ENCODE data around the gene PPM1H.
"Not testable (repeated sequence)": the region's sequence is repeated elsewhere in the genome, so short reads cannot be mapped to it uniquely, and the experiment has no call there.

PPM1H gene

DNA sequence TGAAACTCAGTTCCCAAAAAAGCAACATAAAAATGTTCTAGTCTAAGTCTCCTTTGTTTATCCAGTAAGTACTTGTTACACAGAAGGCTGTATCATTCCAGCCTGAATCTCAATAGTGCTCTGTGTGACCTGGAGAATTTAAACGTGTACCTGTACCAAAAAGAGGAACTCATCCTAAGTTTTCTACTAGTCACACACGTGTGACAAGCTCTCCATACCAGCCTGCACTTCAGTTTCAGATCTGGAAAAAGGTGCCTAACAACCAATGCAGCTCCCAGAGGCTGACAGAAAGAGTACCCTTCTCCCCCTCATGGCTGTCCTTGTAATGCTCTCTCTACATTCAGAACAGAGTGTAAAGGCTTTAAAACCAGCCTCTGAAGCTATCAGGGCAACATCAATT, 27.4 kb downstream of the PPM1H start:
- DNase-seq: no peak

DNA sequence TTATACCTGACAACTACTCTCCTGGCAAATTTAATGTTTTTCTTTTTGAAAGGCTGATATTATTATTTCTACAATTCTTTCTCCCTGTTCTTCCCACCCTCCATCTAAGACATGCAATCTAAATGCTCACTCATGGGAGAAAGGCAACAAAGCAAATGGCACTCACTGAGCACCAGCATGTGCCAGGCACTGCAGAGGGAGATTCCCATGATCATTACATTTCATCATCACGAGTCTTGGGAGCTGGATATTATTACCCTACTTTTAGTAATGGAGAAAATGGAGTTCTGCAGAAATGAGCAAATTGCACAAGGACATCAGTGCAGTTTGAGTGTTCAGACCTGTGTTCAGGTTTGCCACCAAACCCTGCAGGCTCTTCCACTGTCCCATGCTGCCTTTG, 27.9 kb downstream of the PPM1H start:
- no peak for DNase-seq

DNA sequence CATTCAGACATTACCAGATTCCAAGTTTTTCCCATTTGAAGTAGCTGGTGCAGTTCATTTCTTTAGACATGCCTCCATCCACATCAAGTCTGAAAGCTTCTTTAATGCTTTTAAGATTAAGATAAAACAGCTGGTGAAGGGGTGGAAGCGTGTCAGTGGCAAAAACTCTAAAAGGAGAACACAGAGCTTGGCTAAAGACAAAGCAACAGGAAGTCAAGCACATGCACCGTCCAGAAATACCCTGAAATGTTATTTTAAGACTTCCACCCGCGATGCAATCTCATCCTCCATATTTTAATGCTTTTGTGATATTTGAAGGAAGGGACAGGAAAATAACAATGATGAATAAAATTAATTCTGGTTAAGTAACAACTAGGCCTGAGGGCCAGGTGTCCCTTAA, 31.8 kb downstream of the PPM1H start:
- no peak for DNase-seq

GRCh38 chr12:62900686-62901272, 34.2 kb downstream of the PPM1H start:
- no peak for DNase-seq

DNA sequence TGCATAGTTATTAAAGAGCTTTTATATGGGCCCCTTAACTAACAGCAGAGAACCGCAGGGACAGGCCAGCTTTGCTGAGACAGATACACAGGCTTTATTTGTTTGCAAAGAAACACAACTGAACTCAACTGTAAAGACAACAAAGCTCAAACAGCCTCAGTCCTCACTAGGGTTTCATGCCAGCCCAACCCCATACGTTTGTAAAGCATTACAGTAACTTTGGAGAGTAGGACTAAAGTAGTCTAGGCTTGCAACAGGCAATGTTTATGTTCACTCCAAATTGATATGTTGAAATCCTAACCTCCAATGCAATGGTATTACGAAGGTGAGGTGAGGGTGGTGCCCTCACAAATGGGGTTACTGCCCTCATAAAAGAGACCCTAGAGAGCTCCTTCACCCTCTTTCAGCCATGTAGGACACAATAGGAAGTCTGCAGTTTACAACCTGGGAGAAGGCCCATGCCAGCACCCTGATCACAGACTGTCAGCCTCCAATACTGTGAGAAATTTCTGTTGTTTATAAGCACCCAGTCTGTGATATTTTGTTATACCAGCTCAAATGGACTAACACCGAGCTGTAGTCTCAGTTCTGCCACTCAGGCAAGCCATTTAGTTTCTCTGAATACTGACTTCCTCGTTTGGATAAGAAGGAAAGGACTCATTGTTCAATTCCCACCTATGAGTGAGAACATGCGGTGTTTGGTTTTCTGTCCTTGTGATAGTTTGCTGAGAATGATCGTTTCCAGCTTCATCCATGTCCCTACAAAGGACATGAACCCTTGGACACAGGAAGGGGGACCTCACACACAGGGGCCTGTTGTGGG, 35.2 kb downstream of the PPM1H start:
- DNase-seq: no peak

- no peak for DNase-seq
Observed at GRCh38 chr12:62898526-62898925, 36.4 kb downstream of the PPM1H start.

DNA sequence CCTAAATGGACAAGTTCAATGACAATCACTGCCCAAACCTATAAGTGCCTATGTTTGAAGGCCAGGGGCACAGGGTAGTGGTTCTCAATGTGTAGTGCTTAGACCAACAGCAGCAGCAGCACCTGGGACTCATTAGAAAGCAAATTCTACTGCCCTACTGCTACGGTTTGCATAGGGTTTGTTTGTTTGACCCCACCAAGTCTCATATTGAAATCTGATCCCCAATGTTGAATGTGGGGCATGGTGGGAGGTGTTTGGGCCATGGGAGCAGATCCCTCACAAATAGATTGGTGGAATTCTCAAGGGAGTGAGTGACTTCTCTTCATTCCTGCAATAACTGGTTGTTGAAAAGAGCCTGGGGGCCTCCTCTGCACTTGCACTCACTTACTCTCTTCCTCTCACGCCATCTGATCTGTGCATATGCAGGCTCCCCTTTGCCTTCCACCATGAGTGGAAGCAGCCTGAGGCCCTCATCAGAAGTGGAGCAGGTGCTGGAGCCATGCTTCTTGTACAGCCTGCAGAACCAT, 39.5 kb downstream of the PPM1H start:
- no peak for DNase-seq

DNA sequence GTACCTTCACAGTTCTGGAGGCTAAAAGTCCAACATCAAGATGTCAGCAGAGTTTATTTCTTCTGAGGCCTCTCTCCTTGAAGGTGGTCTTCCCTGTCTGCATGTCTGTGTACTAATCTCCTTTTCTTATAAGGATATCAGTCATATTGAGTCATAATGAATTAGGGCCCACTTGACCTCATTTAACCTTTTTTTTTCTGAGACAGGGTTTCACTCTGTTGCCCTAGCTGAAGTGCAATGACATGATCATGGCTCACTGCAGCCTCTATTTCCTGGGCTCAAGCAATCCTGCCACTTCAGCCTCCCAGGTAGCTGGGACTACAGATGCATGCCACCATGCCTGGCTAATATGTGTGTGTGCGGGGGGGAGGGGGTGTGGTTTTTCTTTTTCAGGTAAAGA, 41.7 kb downstream of the PPM1H start:
- no peak for DNase-seq

- no peak for DNase-seq
Observed at GRCh38 chr12:62891805-62892549, 43.0 kb downstream of the PPM1H start.

- DNase-seq: no peak
Observed at GRCh38 chr12:62888454-62889110, 46.4 kb downstream of the PPM1H start.

- no peak for DNase-seq
Observed at GRCh38 chr12:62886796-62887195, 48.2 kb downstream of the PPM1H start.

GRCh38 chr12:62885242-62885641, 49.7 kb downstream of the PPM1H start:
- DNase-seq: no peak

GRCh38 chr12:62884832-62885231, 50.1 kb downstream of the PPM1H start:
- DNase-seq: not testable (repeated sequence)

- DNase-seq: no peak
Observed at GRCh38 chr12:62882696-62883095, 52.3 kb downstream of the PPM1H start.

DNA sequence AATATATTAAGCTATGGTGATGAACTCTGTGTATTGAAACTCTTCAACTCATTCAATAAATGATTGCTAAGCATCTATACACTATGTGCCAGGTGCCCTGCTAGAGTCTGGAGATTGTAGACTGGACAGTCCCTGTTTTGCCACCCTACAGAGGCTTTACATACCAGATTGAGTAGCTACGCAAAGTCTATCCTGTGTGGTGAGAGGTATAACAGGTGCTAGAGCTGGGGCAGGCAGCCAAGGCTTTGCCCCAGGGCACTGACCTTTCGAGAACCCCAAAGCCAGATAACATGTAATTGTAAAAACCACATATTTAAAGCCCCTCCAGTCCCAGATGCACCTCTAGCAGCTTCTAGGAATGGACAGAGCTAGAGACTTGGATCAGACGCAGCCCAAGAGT, 52.8 kb downstream of the PPM1H start:
- no peak for DNase-seq

- DNase-seq: no peak
Observed at GRCh38 chr12:62879691-62880090, 55.3 kb downstream of the PPM1H start.

DNA sequence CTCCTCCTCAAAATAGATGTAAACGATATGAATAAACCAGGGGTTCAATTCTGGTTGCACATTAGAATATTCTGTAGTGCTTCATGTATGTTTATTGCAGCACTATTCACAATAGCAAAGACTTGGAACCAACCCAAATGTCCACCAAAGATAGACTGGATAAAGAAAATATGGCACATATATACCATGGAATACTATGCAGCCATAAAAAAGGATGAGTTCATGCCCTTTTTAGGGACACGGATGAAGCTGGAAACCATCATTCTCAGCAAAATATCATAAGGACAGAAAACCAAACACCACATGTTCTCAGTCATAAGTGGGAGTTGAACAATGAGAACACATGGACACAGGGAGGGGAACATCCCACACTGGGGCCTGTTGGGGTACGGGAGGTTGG, 55.7 kb downstream of the PPM1H start:
- DNase-seq: not testable (repeated sequence)

DNA sequence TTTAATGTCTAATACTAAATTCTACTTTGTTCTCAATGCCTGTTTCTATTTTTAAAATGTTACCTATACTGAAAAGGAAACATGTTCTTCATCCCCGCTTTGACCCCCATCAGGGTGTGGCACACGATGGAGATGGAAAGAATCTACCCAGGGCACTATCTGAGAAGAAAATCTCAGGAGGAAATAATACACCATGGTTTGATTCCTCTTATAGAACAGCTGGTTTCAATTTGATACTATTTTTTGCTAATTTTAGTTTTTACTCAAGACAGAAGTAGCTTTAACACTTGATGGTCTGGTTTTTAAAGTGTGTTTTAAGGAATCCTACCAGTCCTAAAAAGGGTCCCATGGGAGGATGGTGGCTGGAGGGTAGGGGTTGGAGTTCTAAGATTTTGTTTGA, 56.7 kb downstream of the PPM1H start:
- no peak for DNase-seq

DNA sequence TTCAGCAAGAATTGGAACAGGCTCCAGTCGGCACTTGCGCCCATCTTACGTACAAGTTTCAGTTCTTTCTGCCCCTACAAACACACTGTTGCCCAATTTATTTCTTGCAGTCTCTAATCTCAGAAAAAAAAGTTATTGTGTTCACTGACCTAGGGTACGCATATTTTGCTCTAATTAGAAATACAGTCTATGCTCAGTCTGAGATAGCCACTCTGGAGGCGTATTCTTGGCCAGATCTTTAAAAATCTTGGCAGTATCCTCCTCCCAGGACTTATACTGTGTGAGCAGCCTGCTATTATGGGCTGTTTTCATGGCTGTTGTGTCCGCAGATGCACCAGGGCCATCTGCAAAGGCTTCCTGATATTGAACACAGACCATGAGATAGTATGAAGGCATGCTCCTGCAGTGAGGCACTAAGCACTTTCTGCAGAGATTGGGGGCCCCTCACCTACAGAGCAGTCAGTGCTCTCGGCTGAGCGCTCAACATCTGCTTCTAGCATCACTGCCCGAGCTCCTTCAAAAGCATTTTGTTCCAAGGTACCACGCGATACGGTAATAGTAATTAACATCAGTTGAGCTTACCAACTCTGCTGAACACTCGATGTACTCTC, 57.9 kb downstream of the PPM1H start:
- DNase-seq: no peak

- DNase-seq: no peak
Observed at GRCh38 chr12:62873826-62874448, 61.0 kb downstream of the PPM1H start.

- DNase-seq: no peak
Observed at GRCh38 chr12:62873116-62873825, 61.7 kb downstream of the PPM1H start.

- no peak for DNase-seq
Observed at GRCh38 chr12:62868820-62869219, 66.1 kb downstream of the PPM1H start.

All from activated CD4-positive, alpha-beta T cell treated with anti-CD3 and anti-CD28 coated beads, Interleukin-2, amount 50 U/mL, for 1 hour (primary cell).